ENCODE data around the gene UHRF2.
"Not testable (repeated sequence)": the region's sequence is repeated elsewhere in the genome, so short reads cannot be mapped to it uniquely, and the experiment has no call there.

Gene UHRF2

DNA sequence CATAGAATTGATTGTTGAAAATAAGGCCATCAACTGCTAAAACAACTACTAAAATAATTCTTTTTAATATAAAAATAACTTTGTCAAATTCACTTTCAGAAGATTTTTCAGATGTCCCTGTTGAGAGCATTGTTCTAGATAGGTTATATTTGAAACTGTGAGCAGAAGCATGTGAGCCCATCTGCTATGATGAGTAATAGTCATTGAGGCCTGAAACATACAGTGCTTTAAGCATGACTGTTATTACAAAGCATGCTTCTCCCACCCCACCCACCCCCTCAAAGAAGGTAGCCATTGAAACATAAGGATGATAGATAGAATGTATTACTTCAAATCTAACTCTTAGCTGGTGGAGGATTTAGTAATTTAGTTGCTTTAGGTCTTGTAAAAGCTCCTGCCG is 86.0 kb downstream of the UHRF2 start:
- no peak for FAIRE-seq

DNA sequence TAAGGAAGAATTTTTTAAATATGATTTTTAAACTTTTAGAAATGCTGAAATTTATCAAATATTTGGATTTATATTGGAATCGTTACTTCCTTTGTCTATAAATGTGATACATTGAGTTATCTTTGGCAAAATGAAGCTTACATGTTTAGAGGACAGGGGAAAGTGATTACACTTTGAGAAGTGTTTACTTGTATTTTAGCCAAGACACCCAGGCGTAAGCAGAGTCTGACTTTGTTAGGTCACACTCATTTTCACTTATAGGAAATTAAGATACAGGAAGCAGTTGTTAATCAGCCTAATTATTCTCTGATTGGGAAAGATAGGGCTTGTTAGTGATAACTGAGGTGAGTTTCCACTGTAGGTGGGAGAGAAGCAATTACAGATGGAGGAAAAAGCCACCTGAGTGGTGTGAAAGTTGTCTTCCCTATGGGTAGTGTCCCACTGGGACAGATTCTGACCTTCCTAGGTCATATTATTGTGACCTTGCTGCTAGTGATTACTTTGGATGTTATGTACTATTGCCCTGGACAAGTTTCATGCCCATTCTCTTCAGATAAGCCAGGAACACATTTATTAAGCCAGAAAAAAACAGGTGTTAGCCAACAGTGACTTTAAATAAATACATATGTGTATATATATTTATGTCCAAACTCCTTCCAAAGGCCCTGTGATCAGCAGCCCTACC is 88.7 kb downstream of the UHRF2 start:
- no peak for FAIRE-seq

DNA sequence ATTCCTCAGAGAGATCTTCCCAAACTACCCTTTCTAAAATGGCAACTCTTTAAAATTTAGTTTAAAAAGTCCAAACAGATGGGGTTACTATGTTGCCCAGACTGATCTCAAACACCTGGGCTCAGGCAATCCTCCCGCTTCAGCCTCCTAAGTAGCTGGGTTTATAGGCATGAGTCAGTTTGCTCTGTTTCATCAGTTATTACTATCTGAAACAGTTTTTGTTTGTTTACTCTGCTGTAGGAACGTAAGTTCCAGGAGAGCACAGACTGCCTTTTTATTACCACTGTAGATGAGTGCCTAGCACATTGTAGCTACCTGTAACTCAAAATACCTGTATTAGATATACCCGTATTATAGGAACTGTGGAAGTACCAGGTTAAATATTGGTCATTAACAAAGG is 89.4 kb downstream of the UHRF2 start:
- no peak for FAIRE-seq

DNA sequence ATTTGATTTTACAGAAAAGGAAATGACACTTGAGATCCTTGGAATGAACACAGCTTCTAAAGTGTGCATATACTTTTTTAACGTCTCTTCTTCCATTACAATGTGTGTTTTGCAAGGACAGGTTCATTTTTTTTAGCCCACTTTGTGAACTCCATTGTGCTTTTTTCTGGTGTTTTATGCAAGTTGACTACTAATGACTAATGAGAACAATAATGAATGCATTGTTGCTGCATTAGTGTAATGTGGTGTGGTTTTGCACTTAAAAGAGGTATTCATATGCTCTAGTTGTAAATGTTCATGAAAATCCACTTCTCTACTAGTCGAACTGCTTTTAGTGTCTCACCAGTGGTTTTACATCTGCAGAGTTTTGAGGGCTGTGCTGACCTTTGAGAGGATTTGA is 93.6 kb downstream of the UHRF2 start:
- FAIRE-seq = no peak

DNA sequence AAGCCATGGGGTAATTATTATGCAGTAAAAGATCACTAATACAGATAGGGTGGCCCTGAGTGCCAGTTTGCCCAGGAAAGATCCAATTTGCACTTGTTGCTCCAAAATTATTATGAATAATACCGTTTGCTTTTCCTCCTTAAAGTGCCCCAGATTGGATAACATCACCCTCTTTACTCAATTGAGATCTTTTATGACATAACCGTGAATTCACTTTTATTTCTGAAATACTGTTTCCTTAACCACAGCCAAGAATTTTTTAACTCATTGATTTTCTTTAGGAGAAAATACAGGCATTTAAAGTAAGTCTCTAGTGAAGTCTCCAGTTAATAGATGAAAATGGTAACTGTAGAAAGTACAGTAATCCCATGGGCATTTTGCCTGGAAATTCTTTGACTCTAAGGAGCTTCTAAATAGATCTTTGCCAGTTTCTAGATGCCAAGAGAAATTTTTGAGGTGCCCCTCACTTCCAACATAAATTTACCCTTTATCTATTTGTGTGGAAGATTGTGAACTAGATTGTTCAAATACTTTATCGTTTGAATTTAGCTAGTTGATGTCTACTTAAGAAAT is 99.2 kb downstream of the UHRF2 start:
- FAIRE-seq = no peak

DNA sequence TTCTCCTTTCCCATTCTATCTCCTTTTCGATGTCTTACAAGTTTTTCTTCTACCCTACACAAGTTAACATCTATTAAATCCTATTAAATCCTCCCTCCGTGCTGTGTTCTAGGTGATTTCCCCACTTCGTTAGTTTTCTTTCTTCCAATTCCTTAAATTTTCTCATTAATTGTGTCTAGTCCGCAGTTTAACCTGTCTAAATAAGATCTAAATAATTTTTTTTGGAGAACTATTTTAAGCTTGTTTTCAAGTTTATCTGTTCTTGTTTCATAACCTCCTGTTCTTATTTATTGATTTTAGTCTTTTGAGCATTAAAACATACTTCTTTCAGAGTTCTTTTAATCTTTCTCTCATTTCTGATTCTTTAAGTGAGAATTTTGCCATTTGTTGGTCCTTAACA is 109.3 kb downstream of the UHRF2 start:
- no peak for FAIRE-seq

DNA sequence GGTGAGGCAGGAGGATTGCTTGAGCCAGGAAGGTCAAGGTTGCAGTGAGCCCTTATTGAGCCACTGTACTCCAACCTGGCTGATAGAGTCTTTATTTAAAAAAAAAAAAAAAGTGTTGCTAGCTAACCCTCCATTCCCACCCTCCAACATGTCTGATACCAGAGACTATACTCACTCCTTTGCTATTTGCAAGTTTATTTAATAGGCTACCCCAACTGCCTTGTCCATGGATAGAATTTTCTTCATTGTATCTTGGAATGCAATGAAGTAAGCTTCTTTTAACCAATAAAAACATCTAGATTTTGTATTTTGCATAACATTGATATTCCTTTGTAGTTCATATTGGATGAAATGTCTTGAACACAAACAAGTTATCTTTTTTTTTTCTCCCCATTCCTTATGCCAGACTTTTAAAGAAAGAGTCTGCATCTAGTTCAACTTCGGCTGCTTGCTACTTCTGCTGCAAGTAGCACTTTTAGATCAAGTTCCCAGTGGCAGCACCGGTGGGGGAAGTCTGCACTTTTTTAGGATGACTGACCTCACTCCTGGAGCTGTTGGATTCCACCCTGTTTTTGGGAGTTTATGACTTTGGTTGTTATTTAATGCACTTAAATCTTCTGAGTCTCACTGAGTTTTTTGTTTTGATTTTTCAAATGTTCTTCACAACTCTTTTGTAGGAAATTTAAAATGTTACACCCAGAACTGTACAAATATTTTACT is 112.5 kb downstream of the UHRF2 start:
- no peak for FAIRE-seq

DNA sequence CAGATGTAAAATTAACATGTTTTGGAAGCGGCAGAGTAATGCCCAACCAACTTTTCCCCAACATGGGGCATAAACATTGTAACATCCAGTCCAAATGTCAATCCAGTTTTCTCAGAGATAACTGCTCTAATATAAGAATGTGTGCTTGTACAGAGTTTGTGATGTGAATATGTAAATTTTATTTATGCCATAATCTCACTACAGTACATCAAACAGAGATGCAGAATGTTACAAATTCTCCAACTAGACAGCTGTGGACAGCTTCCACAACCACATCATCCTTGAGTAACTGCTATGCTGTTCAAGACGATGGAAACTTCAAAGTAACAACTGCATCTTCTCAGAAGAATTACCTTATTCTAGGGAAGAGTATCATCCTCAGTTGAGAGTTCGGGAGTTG is 122.6 kb downstream of the UHRF2 start:
- no peak for FAIRE-seq

DNA sequence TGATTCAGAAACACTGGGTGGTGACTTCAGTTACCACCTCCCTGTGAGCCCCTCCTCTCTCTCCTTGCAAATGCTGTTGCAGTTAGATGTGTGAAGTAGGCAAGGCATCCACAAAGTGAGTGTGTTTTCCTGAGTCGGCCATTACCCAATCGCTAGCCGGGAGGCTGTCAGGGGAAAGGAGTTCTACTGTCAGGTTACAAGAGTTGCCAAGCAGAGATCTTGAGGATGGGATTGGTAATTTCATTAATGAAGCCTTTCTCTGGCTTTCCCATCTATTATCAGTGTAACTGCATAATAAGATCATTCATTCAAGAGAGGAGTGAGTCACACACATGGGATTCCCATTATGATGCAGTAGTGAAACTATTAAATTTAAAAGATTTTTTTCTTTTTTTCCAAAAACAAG is 125.7 kb downstream of the UHRF2 start:
- no peak for FAIRE-seq

DNA sequence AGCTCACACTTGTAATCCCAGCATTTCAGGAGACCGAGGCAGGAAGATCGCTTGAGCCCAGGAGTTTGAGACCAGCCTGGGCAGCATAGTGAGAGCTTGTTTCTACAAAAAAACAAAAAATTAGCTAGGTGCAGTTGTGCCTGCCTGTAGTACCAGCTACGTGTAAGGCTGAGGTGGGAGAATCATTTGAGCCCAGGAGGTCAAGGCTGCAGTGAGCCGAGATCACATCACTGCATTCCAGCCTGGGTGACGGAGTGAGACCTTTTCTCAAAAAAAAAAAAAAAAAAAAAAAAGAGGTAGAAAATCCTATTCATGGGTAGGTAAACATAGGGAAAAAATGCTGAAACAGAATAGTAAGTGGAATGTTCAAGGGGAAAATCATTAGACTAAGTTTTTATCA is 129.6 kb downstream of the UHRF2 start:
- not testable (repeated sequence) for FAIRE-seq

DNA sequence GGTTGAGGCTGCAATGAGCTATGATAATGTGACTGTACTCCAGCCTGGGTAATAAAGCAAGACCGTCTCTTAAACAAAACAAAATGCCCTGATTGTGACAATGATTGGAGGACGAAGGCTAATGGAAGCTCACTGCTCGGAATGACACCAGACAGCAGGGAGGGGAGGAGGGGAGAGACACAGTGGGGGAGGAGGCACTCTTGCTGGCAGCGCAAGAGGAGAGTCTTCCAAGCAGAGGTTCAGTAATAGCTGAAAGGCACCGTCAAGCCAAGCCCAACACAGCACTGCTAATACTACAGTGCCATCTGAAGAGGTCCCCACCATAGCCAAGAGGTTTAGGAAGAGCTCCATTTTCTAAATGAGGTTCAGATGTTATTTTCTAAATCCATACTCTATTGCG is 130.2 kb downstream of the UHRF2 start:
- no peak for FAIRE-seq

DNA sequence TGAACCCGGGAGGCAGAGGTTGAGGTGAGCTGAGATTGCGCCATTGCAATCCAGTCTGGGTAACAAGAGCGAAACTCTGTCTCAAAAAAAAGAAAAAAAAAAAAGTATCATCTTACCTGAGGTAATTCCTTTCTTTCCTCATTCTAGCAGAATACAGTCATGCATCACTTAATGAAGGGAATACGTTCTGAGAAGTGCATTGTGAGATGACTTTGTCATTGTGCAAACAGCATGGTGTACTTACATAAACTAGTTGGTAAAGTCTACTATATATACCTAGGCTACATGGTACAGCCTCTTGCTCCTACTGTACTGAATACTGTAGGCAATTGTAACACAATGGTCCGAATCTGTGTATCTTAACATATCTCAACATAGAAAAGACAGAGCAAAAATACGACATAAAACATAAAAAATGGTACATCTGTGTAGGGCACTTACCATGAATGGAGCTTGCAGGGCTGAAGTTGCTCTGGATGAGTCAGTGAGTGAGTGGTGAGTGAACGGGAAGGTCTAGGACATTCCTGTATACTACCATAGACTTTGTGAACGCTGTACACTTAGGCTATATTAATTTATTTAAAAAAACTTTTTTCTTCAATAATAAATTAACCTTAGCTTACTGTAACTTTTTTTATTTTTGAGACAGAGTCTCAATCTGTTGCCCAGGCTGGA is 132.2 kb downstream of the UHRF2 start:
- no peak for FAIRE-seq

DNA sequence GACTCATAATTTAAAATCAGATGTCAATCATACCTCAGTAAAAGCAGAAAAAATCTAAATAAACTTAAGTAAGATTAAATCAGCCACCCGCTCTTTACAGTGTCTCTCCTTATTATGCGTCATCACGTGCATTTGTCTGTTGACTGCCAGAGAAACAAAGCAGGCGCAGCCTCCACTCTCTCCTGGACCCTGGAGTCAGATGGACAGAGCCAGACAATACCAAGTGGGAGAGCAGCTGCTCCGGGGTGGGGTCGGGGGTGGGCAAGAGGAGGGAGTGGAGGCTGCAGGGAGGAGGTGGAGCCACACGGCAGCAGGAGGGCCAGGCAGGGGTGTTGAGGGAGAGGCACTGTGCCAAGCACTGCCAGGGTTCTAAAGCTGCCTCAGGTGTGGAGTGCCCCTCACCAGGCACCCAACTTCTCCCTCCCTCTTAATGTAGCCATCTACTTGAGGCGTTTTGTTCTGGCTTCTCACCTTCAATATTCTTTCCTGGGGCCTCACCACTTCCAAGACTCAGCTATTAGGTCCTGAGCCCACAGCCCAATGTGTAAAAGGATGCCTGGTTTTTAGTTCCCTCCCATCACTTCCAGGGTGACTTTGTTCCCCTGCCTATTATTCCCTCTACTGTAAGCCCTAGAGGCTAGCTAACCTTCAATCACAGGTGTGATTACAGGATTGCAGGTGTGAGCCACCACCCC is 136.3 kb downstream of the UHRF2 start:
- no peak for FAIRE-seq

DNA sequence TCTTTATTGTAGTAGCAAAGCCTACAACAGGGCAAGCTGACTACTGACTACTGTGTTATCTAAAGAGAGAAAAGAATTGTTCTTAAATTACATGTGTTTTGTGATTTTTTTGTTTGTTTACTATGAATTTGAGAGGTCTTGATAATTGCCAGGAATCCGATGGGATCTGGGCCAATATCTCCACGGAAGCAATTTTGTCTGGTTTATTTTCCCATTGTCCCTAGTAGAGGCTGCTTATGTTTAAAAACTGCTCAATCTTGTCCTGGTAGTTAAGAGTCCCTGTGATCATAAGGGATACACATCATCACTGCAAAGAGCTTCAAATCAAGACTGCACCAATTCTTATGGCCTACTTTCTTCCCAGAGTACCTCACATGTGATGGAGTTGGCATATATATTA is 138.1 kb downstream of the UHRF2 start:
- FAIRE-seq = no peak

DNA sequence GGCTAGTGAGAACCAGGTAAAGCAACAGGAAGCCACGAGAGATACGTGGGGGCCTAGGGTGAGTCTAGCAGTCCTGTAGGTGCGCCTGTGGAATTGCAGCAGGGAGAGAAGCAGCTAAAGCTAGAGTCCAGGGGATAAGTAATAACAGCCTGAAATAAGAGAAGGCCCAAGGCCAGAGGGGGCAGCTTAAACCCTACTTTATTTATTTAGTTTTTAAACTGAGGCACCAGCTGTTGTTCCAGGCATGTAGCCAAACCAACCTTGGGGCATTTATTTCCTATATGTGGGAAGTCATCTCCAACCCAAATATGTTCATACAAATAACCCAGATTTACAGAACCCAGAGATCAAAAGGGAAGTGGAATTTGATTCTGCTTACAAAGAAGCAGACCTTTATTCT is 139.0 kb downstream of the UHRF2 start:
- no peak for FAIRE-seq

DNA sequence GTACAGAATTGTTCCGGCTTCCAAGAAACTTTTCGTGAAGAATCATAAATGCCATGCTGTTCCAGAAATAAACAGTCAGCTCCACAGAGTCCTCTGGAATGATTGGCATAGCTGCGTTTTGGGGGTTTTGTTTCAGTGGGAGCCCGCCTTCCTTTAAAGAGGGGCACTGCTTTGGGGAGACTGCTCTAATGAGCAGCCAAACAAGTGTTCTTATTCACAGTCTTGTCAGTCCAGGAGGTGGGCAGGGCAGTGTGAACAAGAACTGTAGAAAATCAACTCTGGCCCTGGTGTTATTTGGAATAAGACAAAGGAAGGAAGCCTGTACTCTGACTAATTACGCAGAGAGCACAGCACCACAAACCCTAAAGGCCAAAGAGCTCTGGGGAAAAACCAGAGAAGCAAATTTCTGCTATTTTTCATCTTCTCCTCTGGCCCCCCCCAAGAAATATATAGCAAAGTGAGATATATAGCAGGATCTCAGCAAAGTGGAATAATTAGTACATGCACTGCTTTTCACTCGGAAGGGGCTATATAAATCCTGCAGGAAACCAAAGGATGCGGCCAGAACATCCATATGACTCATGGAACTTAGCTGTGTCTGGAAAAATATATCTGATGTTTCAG is 139.6 kb downstream of the UHRF2 start:
- FAIRE-seq = no peak

DNA sequence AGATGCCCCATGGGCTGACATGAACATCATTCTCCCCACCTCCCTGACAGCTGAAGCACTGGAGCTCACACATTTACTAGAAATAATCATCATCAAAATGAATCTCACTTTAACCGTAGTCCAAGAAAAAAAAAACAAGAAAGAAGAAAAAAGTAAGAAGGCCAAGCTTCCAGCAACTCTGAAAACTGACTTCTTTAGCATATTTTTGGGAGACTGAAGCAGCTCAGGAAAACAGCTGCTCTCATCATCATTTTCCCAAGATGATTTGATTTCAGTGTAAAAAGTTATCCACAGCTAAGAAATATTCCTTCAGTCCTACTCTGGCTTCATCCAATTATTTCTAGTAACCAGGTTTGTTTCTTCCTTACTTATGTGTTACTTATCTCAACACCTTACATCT is 140.9 kb downstream of the UHRF2 start:
- FAIRE-seq = no peak

Measured in TTC549 (cell line).